GM12878 (cell line): ENCODE measurements around the gene MGRN1.

Experiments
- ASH2L ChIP-seq: fragments of 300-600, 200-600 bp; sonication (generic); IDR thresholded peaks from 2 replicates; pipeline ENCODE4 v1.6.1; 2017; ENCODE audit warnings: low read depth, mild to moderate bottlenecking, borderline replicate concordance
- ATF7 ChIP-seq: fragments of 450-650 bp; IDR thresholded peaks from 2 replicates; pipeline ENCODE4 v1.6.1; 2016; ENCODE audit warnings: low read depth, mild to moderate bottlenecking
- CTCF ChIP-seq, 3 experiments: IDR thresholded peaks in 2 of 3; conservative IDR thresholded peaks in 1 of 3; 2 replicates each; pipeline ENCODE4 v1.5.1; 2011; ENCODE audit warnings: low read depth in 3 of 3, low read length in 3 of 3, mild to moderate bottlenecking in 3 of 3, control low read depth in 2 of 3, moderate library complexity in 2 of 3, inconsistent platforms in 1 of 3, mixed read lengths in 1 of 3; ENCODE audit not compliant: control insufficient read depth in 2 of 3, insufficient read depth in 1 of 3; ENCODE audit errors: extremely low read depth in 1 of 3
- HCFC1 ChIP-seq: fragments of 150-350 bp; IDR thresholded peaks from 2 replicates; pipeline ENCODE4 v1.6.1; 2014; ENCODE audit warnings: low read length
- HDGF ChIP-seq: fragments of 450-650 bp; IDR thresholded peaks from 2 replicates; pipeline ENCODE4 v1.6.1; 2016; ENCODE audit warnings: antibody characterized with exemption
- POLR2A ChIP-seq: IDR thresholded peaks from 2 replicates; pipeline ENCODE4 v1.6.1; 2011; ENCODE audit warnings: low read depth, mild to moderate bottlenecking, low read length
- POU2F2 ChIP-seq: IDR thresholded peaks from 3 replicates; pipeline ENCODE4 v1.6.1; 2011; ENCODE audit warnings: low read depth, mild to moderate bottlenecking, low read length, borderline replicate concordance
- TF ChIP-seq, protein P1 (sequence below): IDR thresholded peaks from 2 replicates; pipeline ENCODE4 v1.6.1; 2011; ENCODE audit warnings: mild to moderate bottlenecking, low read depth, low read length, moderate library complexity; ENCODE audit not compliant: insufficient replicate concordance

- TF ChIP-seq HDGF = no peak
- no peak for TF ChIP-seq ASH2L
- no peak for TF ChIP-seq CTCF (IDR thresholded peaks at IDR 0.05 in 2 of 3, conservative IDR thresholded peaks at IDR 0.05 in 1 of 3; ENCODE audit: control insufficient read depth in 2 of 3, extremely low read depth in 1 of 3, insufficient read depth in 1 of 3, low read depth in 3 of 3, low read length in 3 of 3)
- TF ChIP-seq POU2F2 = no peak
- TF ChIP-seq POLR2A = no peak; the same call in 1 of the 2 replicates
- no peak for TF ChIP-seq HCFC1
- no peak for TF ChIP-seq ATF7
- TF ChIP-seq, protein P1, sequence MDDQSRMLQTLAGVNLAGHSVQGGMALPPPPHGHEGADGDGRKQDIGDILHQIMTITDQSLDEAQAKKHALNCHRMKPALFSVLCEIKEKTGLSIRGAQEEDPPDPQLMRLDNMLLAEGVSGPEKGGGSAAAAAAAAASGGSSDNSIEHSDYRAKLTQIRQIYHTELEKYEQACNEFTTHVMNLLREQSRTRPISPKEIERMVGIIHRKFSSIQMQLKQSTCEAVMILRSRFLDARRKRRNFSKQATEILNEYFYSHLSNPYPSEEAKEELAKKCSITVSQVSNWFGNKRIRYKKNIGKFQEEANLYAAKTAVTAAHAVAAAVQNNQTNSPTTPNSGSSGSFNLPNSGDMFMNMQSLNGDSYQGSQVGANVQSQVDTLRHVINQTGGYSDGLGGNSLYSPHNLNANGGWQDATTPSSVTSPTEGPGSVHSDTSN = no peak
These were observed 31.6 kb downstream of the MGRN1 start for GRCh38 chr16:4656221-4656620.
